BE2C (cell line): Measurements from ENCODE around the gene CPXM1.
"Not testable (repeated sequence)": the region's sequence is repeated elsewhere in the genome, so short reads cannot be mapped to it uniquely, and the experiment has no call there.

Experiments used
- DNase-seq: peaks from one replicate; pipeline ENCODE4 v3.0.0-alpha.2; 2020
- H3K27me3 ChIP-seq: fragments of 250-450 bp; sonication (Bioruptor Pico); 2 replicates; pipeline ENCODE4 v1.5.1; 2020; ENCODE audit warnings: mild to moderate bottlenecking
- H3K36me3 ChIP-seq: fragments of 250-450 bp; sonication (Bioruptor Pico); 2 replicates; pipeline ENCODE4 v1.5.1; 2020; ENCODE audit warnings: mild to moderate bottlenecking
- H3K4me1 ChIP-seq: fragments of 250-450 bp; sonication (Bioruptor Pico); 2 replicates; pipeline ENCODE4 v1.5.1; 2020
- H3K4me3 ChIP-seq: 2 replicates; pipeline ENCODE4 v1.5.1; 2011; ENCODE audit warnings: low read depth, low read length
- H3K9me3 ChIP-seq: fragments of 250-450 bp; sonication (Bioruptor Pico); 2 replicates; pipeline ENCODE4 v1.5.1; 2020
- CTCF ChIP-seq: IDR thresholded peaks from 2 replicates; pipeline ENCODE4 v1.5.1; 2012; ENCODE audit warnings: mild to moderate bottlenecking, low read depth, low read length

The CPXM1 gene

GRCh38 chr20:2814587-2815051, 14.2 kb upstream of the CPXM1 start, which contains the start of gene C20orf141:
TSS of gene C20orf141 (plus strand) at chr20:2814987. CDS start at chr20:2815185, 198 bp downstream.
- Histone ChIP-seq H3K36me3 (no peaks in the 10 kb centered on the region), H3K4me3 (no peak within 1 kb of the TSS), H3K9me3 (no peaks in the 10 kb centered on the region), H3K27me3 (no peaks in the 10 kb centered on the region), H3K4me1 (no peaks in the 10 kb centered on the region; the same call in 1 of the 2 replicates)
- DNase-seq: peak; percentile 83
- TF ChIP-seq CTCF: no peak

- no peak overlapping the region for H3K4me3 ChIP-seq
- no peaks in the 10 kb centered on the region for H3K9me3 ChIP-seq
- no peak for DNase-seq
- TF ChIP-seq CTCF: no peak
- H3K36me3 ChIP-seq: no peaks in the 10 kb centered on the region
- no peaks in the 10 kb centered on the region; the same call in 1 of the 2 replicates for H3K4me1 ChIP-seq
- H3K27me3 ChIP-seq: peaks cover 4% of the 10 kb centered on the region; the same call in 1 of the 2 replicates
Observed at GRCh38 chr20:2814076-2814475, 13.6 kb upstream of the CPXM1 start.

GRCh38 chr20:2812189-2812588, 11.8 kb upstream of the CPXM1 start:
- no peak overlapping the region for H3K4me3 ChIP-seq
- DNase-seq: no peak
- no peaks in the 10 kb centered on the region; the same call in 1 of the 2 replicates for H3K4me1 ChIP-seq
- TF ChIP-seq CTCF: no peak
- H3K36me3 ChIP-seq: no peaks in the 10 kb centered on the region
- H3K9me3 ChIP-seq: no peaks in the 10 kb centered on the region
- peaks cover 10% of the 10 kb centered on the region for H3K27me3 ChIP-seq

GRCh38 chr20:2809690-2810089, 9.3 kb upstream of the CPXM1 start:
- no peak for TF ChIP-seq CTCF
- no peak for DNase-seq
- H3K4me3 ChIP-seq: no peak overlapping the region
- no peaks in the 10 kb centered on the region for H3K9me3 ChIP-seq
- H3K4me1 ChIP-seq: no peaks in the 10 kb centered on the region; the same call in 1 of the 2 replicates
- H3K27me3 ChIP-seq: peaks cover 29% of the 10 kb centered on the region
- H3K36me3 ChIP-seq: no peaks in the 10 kb centered on the region

GRCh38 chr20:2807929-2808328, 7.5 kb upstream of the CPXM1 start:
- H3K4me1 ChIP-seq, DNase-seq, H3K4me3 ChIP-seq, H3K36me3 ChIP-seq, H3K9me3 ChIP-seq: not testable (repeated sequence)
- peaks cover 34% of the 10 kb centered on the region for H3K27me3 ChIP-seq

- Histone ChIP-seq H3K36me3 (no peaks in the 10 kb centered on the region), H3K4me3 (no peak overlapping the region), H3K27me3 (peaks cover 34% of the 10 kb centered on the region), H3K4me1 (no peaks in the 10 kb centered on the region), H3K9me3 (no peaks in the 10 kb centered on the region)
- TF ChIP-seq CTCF: no peak
- DNase-seq: no peak
Observed at GRCh38 chr20:2807019-2807418, 6.6 kb upstream of the CPXM1 start.

GRCh38 chr20:2806351-2806701, 5.9 kb upstream of the CPXM1 start:
- H3K27me3 ChIP-seq: peaks cover 39% of the 10 kb centered on the region
- no peaks in the 10 kb centered on the region for H3K36me3 ChIP-seq
- TF ChIP-seq CTCF: no peak
- no peaks in the 10 kb centered on the region for H3K4me1 ChIP-seq
- no peak overlapping the region for H3K4me3 ChIP-seq
- H3K9me3 ChIP-seq: no peaks in the 10 kb centered on the region
- no peak for DNase-seq
